ENCODE data around the gene EPB41L4B.

DNA sequence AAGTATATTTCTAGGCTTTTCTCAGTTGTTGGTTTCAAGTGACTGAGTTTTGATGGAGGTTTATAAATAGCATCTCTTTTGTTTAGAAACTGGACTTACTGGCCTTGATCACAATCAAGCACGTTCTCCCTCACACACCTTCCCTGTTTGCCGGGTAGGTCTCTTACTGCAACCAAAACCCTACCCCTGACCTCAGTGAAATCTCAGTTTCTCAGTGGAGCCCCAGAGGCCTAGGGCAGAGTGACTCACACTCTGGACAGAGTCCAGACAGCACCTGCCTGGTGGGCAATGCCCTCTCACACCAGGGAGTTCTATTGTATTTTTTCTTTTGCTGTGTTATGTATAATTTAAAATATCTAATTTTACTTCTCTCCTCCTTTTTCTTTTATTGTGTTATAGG, 48.4 kb upstream of the EPB41L4B start:
- TF ChIP-seq EP300 (conservative IDR thresholded peaks at IDR 0.05; ENCODE audit: poor library complexity, severe bottlenecking) (no peak), EZH2 (IDR thresholded peaks at IDR 0.05; ENCODE audit: borderline replicate concordance, insufficient read depth, low read length, poor library complexity, severe bottlenecking) (no peak)
- TF ChIP-seq, protein P1, sequence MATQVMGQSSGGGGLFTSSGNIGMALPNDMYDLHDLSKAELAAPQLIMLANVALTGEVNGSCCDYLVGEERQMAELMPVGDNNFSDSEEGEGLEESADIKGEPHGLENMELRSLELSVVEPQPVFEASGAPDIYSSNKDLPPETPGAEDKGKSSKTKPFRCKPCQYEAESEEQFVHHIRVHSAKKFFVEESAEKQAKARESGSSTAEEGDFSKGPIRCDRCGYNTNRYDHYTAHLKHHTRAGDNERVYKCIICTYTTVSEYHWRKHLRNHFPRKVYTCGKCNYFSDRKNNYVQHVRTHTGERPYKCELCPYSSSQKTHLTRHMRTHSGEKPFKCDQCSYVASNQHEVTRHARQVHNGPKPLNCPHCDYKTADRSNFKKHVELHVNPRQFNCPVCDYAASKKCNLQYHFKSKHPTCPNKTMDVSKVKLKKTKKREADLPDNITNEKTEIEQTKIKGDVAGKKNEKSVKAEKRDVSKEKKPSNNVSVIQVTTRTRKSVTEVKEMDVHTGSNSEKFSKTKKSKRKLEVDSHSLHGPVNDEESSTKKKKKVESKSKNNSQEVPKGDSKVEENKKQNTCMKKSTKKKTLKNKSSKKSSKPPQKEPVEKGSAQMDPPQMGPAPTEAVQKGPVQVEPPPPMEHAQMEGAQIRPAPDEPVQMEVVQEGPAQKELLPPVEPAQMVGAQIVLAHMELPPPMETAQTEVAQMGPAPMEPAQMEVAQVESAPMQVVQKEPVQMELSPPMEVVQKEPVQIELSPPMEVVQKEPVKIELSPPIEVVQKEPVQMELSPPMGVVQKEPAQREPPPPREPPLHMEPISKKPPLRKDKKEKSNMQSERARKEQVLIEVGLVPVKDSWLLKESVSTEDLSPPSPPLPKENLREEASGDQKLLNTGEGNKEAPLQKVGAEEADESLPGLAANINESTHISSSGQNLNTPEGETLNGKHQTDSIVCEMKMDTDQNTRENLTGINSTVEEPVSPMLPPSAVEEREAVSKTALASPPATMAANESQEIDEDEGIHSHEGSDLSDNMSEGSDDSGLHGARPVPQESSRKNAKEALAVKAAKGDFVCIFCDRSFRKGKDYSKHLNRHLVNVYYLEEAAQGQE (IDR thresholded peaks at IDR 0.05; ENCODE audit: borderline replicate concordance), result no peak
- TF ChIP-seq, protein P2, sequence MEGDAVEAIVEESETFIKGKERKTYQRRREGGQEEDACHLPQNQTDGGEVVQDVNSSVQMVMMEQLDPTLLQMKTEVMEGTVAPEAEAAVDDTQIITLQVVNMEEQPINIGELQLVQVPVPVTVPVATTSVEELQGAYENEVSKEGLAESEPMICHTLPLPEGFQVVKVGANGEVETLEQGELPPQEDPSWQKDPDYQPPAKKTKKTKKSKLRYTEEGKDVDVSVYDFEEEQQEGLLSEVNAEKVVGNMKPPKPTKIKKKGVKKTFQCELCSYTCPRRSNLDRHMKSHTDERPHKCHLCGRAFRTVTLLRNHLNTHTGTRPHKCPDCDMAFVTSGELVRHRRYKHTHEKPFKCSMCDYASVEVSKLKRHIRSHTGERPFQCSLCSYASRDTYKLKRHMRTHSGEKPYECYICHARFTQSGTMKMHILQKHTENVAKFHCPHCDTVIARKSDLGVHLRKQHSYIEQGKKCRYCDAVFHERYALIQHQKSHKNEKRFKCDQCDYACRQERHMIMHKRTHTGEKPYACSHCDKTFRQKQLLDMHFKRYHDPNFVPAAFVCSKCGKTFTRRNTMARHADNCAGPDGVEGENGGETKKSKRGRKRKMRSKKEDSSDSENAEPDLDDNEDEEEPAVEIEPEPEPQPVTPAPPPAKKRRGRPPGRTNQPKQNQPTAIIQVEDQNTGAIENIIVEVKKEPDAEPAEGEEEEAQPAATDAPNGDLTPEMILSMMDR (IDR thresholded peaks at IDR 0.05; ENCODE audit: poor library complexity, severe bottlenecking), result no peak

Data from neural cell (in vitro differentiated cells).